Measurements from ENCODE around the gene PLAAT2. TPM values are rescaled to one million over a fixed set of nuclear protein-coding genes. Genes with fewer than 3 reads are reported as not detected.

Gene PLAAT2
- total RNA-seq, 1 donor from 2014 or later: not detected

GRCh38 chr11:63573881-63574855, 11.0 kb upstream of the PLAAT2 start:
- CTCF ChIA-PET: no interaction called here

DNA sequence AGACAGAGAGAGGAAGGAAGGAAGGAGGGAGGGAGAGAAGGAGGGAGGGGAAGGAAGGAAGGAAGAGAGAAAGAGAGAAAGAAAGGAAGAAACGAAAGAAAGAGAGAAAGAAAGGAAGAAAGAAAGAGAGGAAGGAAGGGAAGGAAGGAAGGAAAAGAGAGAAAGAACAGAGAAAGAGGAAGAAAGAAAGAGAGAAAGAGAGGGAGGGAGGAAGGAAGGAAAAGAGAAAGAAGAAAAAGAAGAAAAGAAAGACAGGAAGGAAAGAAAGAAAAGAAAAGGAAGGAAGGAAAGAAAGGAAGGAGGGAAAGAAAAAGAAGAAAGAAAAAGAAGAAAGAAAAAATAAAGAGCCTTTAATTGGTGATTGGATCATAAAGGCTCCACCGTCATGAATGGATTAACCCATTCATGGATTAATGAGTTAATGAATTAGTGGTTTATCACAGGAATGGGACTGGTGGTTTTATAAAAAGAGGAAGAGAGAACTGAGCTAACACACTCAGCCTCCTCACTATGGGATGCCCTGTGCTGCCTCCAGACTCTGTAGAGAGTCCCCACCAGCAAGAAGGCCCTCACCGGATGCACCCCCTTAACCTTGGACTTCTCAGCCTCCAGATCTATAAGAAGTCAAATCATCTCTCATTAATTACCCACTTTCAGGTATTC, 9.0 kb upstream of the PLAAT2 start:
- peaks cover 2% of the 10 kb centered on the region for H3K27me3 Mint-ChIP-seq
- H3K9me3 Mint-ChIP-seq: no peaks in the 10 kb centered on the region
- intact Hi-C loops (cut with micrococcal nuclease): no loop called here
- peak overlapping the region; percentile 50 for H3K4me3 Mint-ChIP-seq
- H3K4me1 Mint-ChIP-seq: peaks cover 47% of the 10 kb centered on the region
- H3K36me3 Mint-ChIP-seq (ENCODE audit: low read depth): no peaks in the 10 kb centered on the region
- CTCF ChIA-PET: no interaction called here
- no peak for TF ChIP-seq CTCF (IDR thresholded peaks at IDR 0.05)
- POLR2A ChIA-PET: no interaction called here
- peak; percentile 60 for ATAC-seq (ENCODE audit: low read depth)
- no peak for DNase-seq
- H3K27ac Mint-ChIP-seq: peak overlapping the region; percentile 35

More at GRCh38 chr11:63573881-63574855, 11.0 kb upstream of the PLAAT2 start:
- POLR2A ChIA-PET: interaction anchor here (0.7 kb wide), 1 partner anchor 692 kb away, joined by 7 read pairs; no protein-coding TSS in a partner anchor
- intact Hi-C loops (cut with micrococcal nuclease): no loop called here
- no peak for DNase-seq
- TF ChIP-seq CTCF (IDR thresholded peaks at IDR 0.05): no peak
- ATAC-seq (ENCODE audit: low read depth): peak; percentile 19
- Mint-ChIP-seq H3K4me1 (peaks cover 32% of the 10 kb centered on the region), H3K4me3 (peak overlapping the region; percentile 69), H3K27me3 (peaks cover 2% of the 10 kb centered on the region), H3K36me3 (ENCODE audit: low read depth) (no peaks in the 10 kb centered on the region), H3K9me3 (no peaks in the 10 kb centered on the region), H3K27ac (no peak overlapping the region)

- Mint-ChIP-seq H3K4me1 (peaks cover 63% of the 10 kb centered on the region), H3K36me3 (ENCODE audit: low read depth) (no peaks in the 10 kb centered on the region), H3K4me3 (no peak overlapping the region), H3K27me3 (peaks cover 2% of the 10 kb centered on the region), H3K27ac (no peak overlapping the region), H3K9me3 (no peaks in the 10 kb centered on the region)
- no peak for TF ChIP-seq CTCF (IDR thresholded peaks at IDR 0.05)
- DNase-seq: no peak
- ChIA-PET CTCF (no interaction called here), POLR2A (no interaction called here)
- no peak for ATAC-seq (ENCODE audit: low read depth)
- intact Hi-C loops (cut with micrococcal nuclease): loop anchor here (5.0 to 10.0 kb wide), 3 partner anchors 43 to 1017 kb away; partner anchors contain the start of genes PLAAT3 and SLC3A2
Measured at GRCh38 chr11:63569570-63569969, 6.4 kb upstream of the PLAAT2 start.

DNA sequence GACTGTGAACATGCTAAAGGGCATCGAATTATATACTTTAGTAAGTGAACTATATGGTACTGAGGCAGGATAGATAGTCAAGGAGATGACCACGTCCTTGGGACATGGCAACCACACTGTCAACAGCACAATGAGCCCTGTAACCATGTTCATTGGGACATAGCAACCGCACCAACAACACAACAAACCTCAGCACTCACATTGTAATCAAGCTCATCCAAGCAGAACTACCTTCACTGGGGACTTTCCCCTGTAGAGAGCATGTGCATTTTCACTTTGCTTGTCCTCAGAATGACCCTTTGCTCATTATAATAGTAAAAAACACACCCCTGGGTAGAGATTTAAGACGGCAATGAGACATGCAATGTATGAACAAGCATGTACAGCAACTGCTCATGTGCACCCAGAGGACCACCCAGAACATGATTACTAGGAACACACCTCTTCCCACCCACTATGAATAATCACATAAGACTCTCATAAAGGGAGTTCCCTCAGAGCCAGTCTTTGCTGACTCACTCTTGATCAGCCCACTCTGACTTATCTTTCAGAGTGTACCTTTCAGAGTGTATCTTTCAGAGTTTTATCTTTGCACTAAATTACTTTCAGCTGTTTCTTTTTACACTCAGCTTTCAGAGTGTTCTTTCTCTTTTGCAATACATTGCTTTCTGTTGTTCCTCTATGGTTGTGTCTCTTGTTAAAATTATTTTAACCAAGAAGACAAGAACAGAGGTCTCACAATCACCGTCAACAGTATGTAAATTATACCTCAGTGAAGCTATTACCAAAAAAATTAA, 4.1 kb upstream of the PLAAT2 start:
- ChIA-PET CTCF (interaction anchor here (1.5 kb wide), 1 partner anchor 89 kb away, joined by 8 read pairs; no protein-coding TSS in a partner anchor), POLR2A (interaction anchor here (0.6 to 1.0 kb wide), 4 partner anchors 14 to 1714 kb away, joined by 3 to 8 read pairs (median 5); partner anchors contain the start of gene SLC3A2)
- ATAC-seq (ENCODE audit: low read depth) (peak; percentile 79), DNase-seq (peak; percentile 44)
- H3K36me3 Mint-ChIP-seq (ENCODE audit: low read depth): no peaks in the 10 kb centered on the region
- intact Hi-C loops (cut with micrococcal nuclease): loop anchor here (1.0 to 10.0 kb wide), 6 partner anchors 22 to 1015 kb away; partner anchors contain the start of genes ATL3, PLAAT3, PLAAT4 and SLC3A2
- peak overlapping the region; percentile 78 for H3K4me3 Mint-ChIP-seq
- peaks cover 5% of the 10 kb centered on the region for H3K27me3 Mint-ChIP-seq
- H3K4me1 Mint-ChIP-seq: peaks cover 58% of the 10 kb centered on the region
- TF ChIP-seq CTCF (IDR thresholded peaks at IDR 0.05): no peak
- no peaks in the 10 kb centered on the region for H3K9me3 Mint-ChIP-seq
- H3K27ac Mint-ChIP-seq: peak overlapping the region; percentile 96

Measured in activated B cell treated with CpG ODN at 0.5 μM for 24 hours (primary cell).